Omental fat pad (tissue), 4 donors: Measurements from ENCODE around the gene PAK1. TPM values are rescaled to one million over a fixed set of nuclear protein-coding genes. Genes with fewer than 3 reads are reported as not detected.

Experiments used
- ATAC-seq: fragments of 150-250 bp; one replicate; pipeline ENCODE4 v1.9.1; 2016; ENCODE audit warnings: mild to moderate bottlenecking, moderate library complexity; ENCODE audit not compliant: low FRiP score
- DNase-seq: peaks from one replicate; pipeline ENCODE4 v3.0.0-alpha.2; 2019; ENCODE audit warnings: low spot score
- total RNA-seq, 4 donors: library from RNA; depleted of rRNA; stranded (reverse); fragments of >200 nt; gene quantifications; one replicate each; pipeline ENCODE4 v1.1.0, GENCODE V29; 2016
- TF ChIP-seq, protein P1 (sequence below), 3 donors: fragments of 450-650 bp; IDR thresholded peaks; one replicate each; pipeline ENCODE4 v1.5.1; 2016 to 2017; ENCODE audit warnings: antibody characterized with exemption in 3 of 3, mild to moderate bottlenecking in 3 of 3, moderate library complexity in 2 of 3

PAK1 gene
- total RNA-seq, 4 donors from 2014 or later, result 17.7 to 36.7 (median 22.3) TPM

DNA sequence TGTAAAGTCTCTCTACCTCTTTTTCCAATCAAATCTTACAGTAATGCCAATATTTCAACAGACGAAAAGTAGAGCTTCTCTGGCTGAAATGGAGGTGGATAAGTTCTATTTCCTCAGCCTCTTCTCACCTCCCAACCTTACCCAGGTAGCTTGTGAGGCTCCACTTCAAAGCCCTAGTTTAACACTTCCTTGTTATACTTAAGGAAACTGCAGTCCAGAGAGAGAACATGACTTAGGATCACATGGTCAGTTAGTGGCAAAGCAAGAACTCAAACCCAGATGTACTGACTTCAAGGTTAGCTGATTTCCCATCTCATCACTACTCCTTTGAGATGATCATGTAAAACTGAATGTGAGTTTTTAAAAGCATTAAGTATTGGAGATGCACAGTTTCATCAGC is 32.5 kb downstream of the PAK1 start:
- TF ChIP-seq, protein P1, sequence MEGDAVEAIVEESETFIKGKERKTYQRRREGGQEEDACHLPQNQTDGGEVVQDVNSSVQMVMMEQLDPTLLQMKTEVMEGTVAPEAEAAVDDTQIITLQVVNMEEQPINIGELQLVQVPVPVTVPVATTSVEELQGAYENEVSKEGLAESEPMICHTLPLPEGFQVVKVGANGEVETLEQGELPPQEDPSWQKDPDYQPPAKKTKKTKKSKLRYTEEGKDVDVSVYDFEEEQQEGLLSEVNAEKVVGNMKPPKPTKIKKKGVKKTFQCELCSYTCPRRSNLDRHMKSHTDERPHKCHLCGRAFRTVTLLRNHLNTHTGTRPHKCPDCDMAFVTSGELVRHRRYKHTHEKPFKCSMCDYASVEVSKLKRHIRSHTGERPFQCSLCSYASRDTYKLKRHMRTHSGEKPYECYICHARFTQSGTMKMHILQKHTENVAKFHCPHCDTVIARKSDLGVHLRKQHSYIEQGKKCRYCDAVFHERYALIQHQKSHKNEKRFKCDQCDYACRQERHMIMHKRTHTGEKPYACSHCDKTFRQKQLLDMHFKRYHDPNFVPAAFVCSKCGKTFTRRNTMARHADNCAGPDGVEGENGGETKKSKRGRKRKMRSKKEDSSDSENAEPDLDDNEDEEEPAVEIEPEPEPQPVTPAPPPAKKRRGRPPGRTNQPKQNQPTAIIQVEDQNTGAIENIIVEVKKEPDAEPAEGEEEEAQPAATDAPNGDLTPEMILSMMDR (IDR thresholded peaks at IDR 0.05), result no peak
- DNase-seq (no peak), ATAC-seq (no peak)

DNA sequence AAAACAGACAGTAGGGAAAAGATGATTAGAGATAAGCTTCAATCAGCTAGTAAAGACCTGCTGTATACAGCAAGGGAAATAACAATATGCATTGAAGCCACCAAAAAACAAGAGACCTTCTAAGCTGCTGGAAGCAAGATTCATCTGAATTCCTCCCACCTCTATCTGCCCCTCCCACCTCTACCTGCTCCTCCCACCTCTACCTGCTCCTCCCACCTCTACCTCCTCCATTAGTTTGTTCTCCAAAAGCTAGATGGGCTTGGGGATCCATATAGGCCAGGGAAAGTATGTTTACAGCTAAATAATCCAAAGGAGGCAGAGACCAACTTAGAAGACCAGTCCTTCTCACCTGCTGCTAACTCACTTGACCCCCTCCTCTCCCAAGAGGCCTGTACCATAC is 33.2 kb downstream of the PAK1 start:
- TF ChIP-seq, protein P1 (IDR thresholded peaks at IDR 0.05), result no peak
- ATAC-seq (no peak), DNase-seq (no peak)

DNA sequence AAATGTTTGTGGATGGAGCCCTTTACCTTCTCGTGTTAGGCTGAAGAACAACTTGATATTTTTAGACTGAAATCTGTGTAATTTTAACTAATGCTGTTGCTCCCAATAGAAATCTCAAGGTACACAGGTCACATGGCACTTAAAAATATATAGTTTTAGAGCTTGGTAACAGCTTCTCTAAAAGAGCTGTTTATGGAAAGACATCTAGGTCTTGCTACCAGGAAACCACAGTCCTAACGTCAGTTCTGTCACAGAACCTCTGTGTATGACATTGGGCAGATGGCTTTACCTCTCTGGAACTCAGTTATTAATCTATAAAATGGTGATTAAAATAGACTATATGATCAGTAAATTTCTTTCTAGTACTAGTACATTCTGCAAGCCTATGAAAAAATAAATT is 35.4 kb downstream of the PAK1 start:
- DNase-seq, result no peak
- TF ChIP-seq, protein P1 (IDR thresholded peaks at IDR 0.05), result no peak
- ATAC-seq, result no peak

DNA sequence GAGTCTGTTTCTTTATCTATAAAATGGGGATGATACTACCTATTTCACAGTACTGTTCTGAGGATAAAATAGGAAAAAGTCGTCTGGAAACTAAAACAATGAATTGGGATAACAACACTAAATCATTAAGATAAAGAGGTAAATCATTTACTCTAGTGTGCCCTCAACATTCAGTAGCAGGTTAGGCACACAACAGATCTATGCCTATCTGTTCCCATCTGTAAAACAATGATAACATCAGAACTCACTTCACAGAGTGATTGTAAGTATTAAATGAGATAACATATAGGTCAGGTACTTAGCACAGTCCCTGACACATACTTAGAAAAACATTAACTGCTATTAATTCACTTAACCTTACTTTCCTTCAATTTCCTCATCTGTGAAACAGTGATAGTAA is 36.9 kb downstream of the PAK1 start:
- DNase-seq (no peak), ATAC-seq (no peak)
- TF ChIP-seq, protein P1 (IDR thresholded peaks at IDR 0.05), result no peak

DNA sequence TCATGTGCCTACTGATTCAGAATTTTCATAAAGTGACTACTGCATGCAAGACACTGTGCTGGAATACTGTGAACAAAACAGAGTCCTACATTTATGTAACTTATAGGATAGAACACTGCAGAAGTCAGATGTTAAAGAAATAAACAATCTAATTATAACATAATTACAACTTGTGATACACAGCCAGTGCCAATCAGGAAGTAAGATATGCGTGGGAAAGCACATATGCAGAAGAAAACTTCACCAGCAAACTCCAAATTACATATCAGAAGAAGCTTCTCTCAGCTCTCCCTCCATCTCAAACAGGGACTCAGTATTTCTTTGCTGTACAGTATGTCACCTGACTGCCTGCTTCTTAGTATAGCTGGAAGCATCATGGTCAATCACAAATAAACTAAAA is 37.4 kb downstream of the PAK1 start:
- TF ChIP-seq, protein P1 (IDR thresholded peaks at IDR 0.05), result no peak
- no peak for ATAC-seq
- DNase-seq, result no peak

DNA sequence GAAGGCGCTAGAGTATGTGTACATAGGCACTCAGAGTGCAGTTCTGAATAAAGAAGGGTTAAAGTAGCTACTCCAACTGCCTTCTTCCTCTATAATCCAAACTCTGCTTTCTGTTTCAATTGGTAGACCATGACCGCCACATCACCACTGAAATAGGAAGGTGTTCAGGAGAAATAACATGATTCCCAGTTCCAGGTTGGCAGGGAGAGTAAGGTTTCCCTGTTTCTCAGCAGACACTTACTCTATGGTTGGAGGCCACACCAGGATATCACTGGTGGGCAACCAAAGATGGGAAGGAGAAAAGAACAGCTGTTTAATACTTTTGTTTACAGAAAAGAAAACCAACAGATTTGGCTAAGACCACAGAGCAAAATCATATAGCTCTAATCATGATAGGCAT is 37.9 kb downstream of the PAK1 start:
- TF ChIP-seq, protein P1 (IDR thresholded peaks at IDR 0.05), result no peak
- DNase-seq (no peak), ATAC-seq (no peak)

DNA sequence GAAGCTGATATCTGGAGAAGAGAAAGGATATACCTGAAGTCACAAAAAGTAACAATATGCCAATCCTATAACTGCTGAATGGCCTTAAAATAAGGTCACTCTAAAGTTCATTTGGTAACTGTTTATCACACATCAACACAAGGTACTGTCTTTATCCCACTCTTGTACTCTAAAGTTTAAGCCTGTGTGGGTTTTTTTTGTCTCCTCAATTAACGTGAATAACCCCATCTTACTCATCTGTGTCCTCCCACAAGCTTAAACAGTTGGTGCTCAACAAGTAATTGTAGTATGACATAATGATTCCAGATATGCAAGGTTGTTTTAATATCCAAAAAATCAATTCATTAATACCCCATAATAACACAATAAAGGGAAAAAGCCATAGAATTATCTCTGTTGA is 42.1 kb downstream of the PAK1 start:
- DNase-seq (no peak), ATAC-seq (no peak)

More for the DNA sequence above, 42.1 kb downstream of the PAK1 start:
- TF ChIP-seq, protein P1 (IDR thresholded peaks at IDR 0.05), result no peak
